Stimulated activated CD4-positive, alpha-beta T cell treated with anti-CD3 and anti-CD28 coated beads, TNF-alpha, amount 100 ng/mL, for 1 hour (primary cell): ENCODE data around the gene PITPNM3.
"Not testable (repeated sequence)": the region's sequence is repeated elsewhere in the genome, so short reads cannot be mapped to it uniquely, and the experiment has no call there.

ENCODE experiments used
- DNase-seq, 3 donors: peaks; one replicate each; pipeline ENCODE4 v3.0.0-alpha.2; 2020; ENCODE audit warnings: low read depth in 3 of 3, low spot score in 1 of 3

PITPNM3 gene

DNA sequence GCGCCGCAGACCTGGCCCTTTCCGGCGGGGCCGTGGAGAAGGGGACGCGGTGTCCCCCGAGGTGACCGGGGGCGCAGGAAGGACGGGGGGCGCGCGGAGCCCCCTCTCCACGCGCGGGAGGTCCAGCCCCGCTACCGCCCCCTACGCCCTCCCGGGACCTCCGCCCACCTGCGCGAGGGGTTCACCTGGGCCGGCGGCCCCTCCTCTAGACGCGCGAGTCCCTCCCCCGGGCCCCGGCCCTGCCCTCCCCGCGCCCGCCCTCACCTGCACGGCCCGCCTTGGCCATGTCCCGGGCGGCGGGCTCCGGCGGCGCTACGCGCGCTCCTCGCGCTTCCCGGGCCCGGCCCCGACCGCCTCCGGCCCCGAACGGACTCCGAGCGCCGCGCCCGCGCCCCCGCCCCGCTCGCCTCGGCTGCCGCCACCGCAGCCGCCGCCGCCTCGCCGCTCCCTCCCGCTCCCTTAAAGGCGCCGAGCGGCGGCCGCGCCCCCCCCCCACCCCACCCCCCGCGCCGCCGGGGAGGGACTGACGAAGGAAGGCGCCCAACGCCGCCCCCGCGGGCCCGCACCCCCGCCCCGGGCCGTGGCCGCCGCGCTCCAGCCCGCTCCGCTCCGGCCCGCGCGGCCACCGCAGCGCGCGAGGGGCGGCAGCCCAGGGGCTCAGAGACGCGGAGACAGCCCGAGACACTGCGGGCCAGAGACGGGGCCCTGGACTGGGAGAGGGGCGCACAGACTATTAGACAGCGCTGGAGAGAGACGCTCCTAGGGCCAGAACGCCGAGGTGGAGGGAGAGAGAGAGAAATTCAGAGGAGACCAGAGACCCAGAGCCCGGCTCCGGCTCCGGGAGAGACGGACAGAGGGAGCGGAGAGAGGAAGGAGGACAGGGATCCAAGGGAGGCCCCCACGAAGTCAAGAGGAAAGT, at the start of gene PITPNM3:
Gene PITPNM3 (minus strand): TSS at position 435 of the 919 bp plus-strand sequence. CDS start 149 bp downstream, at position 286.
- DNase-seq = no peak

DNA sequence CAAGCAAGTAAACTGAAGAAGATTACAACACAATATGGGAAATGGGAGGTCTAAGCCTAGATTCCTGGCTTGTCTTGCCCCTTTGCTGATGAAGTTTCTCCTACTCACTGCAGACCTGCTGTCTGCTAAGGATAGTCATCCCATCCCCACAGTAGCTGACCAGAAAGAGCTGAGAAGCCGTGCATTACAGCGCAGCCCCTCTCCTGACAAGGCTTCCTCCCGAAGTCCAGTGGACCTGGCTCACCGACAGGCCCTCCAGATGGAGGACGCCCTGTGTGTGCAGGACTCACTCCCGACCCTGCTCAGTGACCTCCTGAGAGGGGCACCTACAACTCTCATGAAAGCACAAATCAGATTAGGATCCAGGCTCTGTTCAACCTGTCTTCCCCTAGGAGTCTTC, 48.8 kb upstream of the PITPNM3 start:
- no peak for DNase-seq

DNA sequence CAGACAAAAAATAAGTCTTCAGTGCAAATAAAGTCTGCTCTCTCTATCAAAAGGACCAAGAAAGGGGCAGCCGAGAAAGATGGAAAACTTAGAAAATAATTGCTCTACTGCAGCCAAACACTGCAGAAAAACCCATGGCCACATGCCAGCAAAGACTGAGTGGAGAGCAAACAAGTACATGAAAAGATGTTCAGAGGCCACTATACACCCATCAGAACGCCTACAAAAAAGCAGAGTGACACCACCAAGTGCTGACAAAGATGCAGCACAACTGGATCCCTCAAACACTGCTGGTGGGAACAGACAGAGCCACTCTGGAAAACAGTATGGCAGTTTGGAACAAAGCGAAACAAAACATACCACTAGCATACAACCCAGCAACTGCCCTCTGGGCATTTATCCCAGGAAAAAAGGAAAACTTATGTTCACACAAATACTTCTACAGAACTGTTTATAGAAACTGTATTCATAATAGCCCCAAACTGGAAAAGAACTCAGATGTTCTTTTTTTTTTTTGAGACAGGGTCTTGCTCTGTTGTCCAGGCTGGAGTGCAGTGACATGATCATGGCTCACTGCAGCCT, 47.5 kb upstream of the PITPNM3 start:
- DNase-seq = no peak

DNA sequence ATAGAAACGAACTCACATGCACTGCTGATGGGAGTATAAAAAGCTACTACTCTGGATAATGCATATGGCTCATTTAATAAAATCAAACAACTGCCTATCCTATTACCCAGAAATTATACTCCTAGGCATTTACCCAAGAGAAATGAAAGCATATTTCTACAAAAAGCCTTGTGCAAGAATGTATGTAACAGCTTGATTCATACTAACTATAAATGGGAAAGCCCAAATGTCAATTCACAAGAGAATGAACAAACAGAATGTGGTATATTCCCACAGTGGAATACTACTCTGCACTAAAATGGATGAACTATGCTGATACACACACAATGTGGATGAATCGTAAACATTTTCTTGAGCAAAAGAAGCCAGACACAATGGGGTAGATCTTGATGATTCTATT, 45.8 kb upstream of the PITPNM3 start:
- no peak for DNase-seq

DNA sequence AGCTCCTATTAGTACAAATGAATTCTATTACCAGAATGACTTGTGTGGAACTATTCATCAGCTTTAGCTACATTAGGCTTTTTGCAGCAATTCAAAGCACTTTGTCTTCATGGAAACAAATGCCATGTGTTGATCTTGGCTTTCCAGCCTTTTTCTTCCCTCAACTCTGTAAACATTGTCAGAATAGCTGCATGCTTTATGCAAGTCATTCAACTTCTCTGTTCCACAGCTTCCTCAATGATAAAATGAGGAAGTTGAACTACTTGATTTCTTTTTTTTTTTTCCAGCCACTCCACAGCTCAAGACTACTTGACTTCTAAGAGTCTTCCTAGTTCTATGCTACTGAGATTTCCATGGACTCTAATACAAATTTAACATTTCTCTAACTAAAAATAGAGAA, 43.0 kb upstream of the PITPNM3 start:
- no peak for DNase-seq

DNA sequence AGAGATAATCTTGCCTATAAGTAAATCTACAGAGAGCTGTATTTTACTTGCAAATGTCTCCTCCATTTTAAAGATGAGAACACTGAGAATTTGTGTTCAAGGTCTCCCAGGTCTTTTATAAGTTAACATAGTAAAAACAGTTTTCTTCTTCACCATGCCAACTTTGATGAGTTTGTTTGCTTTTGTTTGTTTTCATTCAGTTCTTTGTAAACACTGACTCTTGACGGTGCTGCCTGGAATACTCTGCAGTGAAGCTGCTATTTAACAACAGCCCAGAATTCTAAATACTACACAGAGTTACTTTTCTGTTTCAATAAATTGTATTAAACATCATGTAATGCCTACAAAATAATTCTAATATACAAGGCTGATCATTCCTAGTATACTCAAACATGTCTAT, 41.4 kb upstream of the PITPNM3 start:
- DNase-seq = no peak

DNA sequence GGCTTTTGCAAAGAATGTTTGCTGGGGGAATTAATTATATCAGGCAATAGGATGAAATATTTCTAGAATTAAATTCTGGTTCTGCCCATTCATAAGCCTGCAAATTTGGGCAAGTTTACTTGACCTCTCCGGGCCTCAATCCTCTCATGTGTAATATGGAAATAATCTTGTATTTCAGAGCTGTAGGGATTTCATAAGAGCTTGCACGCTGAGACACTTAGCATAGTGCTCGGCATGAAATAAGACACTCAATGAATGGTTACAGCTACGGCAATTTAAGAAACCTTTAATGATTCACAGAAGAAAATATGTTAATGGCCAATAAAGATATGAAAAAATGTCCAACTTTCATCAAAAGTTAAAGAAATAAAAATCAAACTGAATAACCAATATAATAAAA, 40.6 kb upstream of the PITPNM3 start:
- no peak for DNase-seq

DNA sequence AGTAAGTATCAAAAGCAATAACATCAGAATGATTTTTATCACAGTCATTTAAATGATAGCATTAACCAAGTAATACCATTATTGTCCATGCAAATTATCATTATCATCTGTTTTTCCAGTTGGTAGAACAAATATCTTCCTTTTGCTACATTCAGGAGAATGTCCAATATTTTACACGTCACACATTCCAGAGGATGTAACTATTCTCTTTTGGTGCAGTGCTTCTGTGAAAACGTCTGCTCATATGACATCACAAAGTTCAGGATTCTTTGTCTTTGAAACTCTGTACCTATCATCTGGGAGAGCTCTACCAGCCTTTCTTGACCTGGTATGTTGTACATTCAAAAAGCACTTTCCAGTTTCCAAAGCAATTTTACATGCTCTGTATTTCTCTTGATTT, 40.2 kb upstream of the PITPNM3 start:
- no peak for DNase-seq

DNA sequence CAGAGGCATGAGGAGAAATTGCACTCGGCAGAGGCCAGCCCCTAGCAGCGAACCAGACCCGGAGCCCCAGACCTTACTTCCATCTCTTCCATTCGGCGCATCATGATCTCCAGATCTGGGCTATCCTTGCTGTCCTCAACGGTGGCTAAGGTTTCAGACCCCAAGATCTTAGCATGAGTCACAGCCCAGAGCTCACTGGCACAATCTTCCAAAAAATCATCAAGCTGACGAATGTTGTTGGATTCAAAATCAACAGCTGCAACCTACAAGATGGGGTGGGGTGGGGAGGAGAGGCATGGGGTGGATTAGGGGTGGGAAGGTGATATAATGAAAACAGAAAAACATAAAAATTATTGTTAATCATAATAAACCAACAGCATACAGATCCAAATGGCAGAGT, 39.7 kb upstream of the PITPNM3 start:
- DNase-seq = no peak

DNA sequence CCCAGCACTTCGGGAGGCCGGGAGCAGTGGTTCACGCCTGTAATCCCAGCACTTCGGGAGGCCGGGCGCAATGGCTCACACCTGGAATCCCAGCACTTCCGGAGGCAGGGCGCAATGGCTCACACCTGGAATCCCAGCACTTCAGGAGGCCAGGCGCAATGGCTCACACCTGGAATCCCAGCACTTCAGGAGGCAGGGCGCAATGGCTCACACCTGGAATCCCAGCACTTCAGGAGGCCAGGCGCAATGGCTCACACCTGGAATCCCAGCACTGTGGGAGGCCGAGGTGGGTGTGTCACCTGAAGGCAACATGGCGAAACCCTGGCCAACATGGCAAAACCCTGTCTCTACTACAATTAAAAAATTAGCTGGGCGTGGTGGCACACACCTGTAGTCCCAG, 37.0 kb upstream of the PITPNM3 start:
- not testable (repeated sequence) for DNase-seq

DNA sequence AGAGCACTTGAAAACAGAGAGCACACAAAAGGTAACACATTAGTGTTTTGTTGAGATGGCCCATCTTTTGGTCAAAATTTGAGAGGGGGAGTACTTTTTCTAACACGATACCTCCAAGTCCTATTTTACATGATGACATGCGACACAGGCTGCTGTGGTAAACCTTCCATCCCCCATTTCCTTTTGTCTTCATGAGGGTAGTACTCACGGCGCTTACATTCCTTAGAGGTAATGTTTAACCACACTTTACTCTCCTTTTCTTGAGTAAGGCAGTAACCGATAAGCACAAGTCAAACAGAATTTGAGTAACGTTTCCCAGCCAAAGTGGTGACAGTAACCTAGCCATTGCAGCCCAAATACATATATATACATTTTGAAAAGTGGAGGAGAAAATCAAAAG, 35.8 kb upstream of the PITPNM3 start:
- no peak for DNase-seq

DNA sequence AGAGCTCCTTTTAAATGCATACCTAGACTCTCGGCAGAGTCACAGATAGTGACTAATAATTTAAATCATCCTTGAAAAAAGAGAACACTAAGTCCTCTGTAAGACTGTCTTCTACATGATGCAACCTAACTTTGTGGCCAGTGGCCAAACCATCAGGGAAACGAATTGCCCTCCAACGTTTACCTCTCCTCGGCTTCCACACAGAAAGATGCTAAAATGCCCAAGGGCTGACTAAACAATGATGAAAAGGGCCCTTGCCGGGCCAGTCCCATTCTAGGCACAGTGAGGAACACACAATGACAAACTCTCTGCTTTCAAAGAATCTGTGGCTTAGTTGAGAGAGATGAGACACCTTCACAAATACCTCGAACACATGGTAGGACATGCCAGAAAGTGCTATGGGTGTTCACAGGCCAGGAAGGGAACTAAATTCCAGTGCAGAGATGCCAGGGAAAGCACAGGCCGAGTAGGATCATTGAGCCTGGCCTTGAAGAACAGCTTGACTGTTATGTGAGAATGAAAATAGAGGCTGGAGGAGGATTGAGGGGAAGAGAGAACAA, 35.3 kb upstream of the PITPNM3 start:
- DNase-seq = no peak

DNA sequence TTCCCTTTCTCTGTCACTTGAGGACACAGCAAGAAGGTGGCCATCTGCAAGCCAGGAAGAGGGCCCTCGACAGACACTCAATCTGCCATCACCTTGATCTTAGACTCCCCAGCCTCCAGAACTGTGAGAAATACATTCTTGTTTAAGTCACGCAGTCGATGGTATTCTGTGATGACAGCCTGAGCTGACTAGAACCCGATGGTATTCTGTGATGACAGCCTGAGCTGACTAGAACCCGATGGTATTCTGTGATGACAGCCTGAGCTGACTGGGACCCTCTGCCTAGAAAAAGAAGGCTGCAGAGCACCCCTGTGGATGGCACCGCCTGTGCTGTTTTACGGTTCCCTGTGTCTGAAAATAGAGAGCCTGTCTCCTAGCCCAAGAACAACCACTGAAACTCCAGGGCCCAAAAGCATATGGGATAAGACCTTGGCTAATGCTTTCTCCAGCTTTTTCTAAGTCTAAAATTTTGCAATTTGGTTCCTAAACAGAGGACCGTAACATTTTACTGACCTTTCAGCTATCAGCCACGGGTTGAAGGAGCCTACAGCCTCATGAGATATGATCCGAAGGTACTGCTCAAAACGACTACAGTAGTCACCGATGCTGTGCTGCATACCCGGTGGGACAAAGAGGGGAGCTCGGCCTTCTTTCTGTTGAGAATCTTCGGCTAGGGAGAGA, 33.1 kb upstream of the PITPNM3 start:
- DNase-seq = no peak

DNA sequence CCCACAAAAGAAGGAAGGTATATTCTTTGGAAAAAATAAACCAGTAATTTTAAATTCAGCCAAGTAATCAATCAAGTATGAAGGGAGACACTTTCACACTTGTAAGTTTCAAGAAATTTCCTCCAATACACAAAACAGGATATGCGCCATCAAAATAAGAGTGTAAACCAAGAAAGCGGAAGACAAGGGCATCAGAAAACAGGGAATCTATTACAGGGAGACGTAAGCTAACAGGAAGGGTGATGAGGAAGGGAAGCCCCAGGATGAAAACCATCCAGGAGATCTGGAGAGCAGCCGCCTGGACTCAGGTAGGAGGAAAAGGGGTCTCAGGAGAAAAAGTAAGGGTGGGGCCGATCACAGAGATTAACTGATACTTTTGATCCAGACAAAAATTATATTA, 31.8 kb upstream of the PITPNM3 start:
- DNase-seq = no peak

DNA sequence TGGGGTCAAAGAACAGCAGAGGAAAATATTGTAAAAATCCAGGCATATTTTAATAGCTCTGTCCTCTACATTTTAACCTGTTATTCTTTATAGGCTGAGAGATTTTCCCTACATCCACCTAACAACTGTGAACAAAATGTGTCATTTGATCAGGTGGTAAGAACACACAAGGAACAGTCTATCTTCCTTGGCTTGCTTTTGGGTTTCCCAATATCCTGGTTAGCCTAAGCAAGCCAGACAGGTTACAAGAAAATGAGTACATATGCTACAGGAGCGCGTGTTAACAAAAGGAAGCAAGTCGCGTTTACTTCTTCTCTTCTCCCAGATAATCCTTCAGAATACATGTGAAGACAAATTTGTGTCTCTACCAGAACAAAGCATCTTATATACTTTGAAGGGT, 31.0 kb upstream of the PITPNM3 start:
- no peak for DNase-seq

DNA sequence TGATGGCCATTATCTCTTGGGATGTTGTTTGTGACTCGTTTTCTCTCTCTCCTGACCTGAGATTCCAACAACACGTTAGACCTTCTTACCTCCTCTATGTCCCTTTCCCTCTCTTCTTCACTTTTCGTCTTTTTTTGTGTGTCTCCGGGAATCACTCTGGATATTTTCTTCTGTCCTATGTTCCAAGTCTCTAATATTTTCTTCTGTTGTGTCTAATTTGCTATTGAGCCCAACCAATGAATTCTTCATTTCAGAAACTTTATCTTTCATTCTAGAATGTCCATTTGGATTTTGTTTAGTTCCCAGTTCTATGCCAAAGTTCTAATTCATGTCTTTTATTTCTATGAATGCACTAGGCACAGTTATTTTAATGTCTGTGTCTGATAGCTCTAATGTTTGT, 27.1 kb upstream of the PITPNM3 start:
- DNase-seq = no peak

DNA sequence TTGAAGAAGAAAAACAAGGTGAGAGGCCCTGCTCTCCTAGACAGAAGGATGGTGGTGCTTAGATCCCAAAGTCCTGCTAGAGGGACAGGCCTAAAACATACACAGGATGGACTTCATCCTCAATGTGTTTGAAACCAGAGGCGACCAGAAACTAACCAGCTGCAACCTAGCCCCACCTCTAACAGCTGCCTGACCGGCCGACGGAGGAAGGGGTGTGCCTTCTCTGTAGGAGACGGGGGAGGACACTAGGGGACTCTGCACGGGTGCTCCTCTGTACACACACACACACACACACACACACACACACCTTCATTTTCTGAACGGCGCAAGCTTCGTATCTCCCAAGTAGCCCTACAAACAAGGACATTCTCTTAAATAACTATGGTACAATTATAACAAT, 24.3 kb upstream of the PITPNM3 start:
- no peak for DNase-seq

DNA sequence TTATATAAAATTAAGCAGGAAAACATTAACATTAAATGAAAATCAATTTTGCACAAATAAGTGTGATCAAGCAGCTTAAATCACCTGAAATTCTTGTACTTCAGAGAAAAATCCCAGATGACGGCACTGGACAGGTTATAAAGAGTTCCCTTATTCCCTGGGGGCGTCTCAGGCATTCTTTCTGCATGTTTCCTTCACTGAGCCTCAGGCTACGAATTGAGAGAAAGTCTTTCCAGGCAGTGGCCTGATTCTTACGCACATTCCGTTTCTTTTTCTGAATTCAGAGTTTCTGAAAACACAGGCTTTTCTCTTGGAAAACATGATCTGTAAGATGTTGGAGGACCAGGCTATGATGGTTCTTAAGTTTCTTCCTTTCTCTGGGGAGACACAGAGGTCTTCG, 22.1 kb upstream of the PITPNM3 start:
- DNase-seq = no peak

DNA sequence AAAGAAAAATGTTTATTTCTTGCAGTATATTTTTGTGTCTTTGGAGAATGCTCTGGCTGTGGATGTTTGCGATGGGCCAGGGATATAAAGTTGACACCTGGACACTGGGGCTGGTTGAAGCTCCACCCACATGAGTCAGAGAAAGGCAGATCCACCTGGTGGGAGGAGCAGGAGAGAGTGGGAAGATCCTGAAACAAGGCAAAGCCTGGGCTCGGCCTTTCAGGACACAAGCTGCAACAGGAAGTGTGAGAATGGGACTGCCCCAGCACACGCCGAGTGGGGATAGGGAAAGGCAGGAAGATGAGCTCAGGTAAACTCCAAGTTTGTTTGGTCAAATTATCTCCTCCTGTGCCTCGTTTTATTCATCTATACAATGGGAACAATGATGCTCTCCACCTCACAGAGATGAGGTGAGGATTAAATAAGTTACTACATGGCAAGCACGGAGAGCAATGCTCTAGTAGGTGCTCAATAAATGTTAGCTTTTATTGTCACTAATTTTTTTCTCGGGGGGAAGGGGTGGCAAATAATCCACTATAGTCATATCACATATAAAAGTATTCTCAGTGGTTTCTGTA, 21.4 kb upstream of the PITPNM3 start:
- no peak for DNase-seq

DNA sequence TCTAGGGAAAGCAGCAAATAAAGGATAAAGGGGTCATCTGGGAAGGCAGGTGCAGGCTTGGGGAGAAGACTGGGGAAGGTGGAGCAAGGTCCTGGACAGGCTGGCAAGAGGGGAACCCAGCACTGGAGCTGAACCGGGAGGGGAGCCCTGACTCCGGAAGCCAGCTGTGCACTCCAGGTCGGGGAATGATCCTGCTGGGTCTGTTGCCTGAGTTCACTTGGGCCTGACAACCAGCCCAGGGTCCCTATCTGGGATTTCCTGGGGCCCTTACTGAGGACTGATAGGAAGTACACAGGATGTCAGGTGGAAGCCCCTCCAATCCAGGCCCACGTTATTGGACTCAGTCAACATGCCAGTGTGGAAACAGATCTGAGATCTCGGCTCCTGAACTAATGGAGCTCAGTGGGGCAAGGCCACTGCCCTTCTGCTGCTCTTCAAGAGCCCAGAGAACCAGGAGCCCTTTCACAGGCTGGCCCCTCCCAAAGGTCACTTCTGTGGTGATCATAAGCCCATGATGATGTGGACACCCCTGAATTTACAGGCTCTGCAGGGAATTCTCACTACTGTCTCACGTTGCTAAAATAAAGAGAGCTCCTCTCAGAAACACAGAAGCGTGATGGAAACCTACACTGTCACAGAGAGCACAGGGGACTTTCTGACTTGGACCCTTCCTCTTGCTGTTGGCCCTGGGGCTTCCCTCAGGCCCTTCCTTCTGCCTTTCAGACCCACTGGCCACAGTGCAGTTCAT, 19.9 kb upstream of the PITPNM3 start:
- DNase-seq = no peak

DNA sequence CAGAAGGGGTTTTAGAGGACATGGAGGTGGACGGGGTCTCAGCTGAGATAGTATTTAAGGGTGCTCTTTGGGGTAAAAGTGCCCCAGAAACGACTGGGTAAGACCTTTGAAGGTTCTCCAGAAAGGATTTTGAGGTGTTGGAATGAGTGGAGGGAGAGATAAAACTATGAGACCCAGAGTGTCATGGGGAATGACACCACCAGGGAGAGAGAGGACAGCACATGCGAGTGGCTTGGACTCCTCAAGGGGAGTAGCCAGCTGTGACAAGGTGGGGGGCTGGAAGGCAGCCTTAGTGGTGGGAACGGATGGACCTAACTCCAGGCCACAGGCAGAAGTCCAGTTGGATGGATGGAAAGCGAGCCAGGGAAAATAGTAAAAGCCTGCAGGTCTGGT, 19.2 kb upstream of the PITPNM3 start:
- DNase-seq = no peak
